ENCODE data around the gene GNG8. TPM values are rescaled to one million over a fixed set of nuclear protein-coding genes. Genes with fewer than 3 reads are reported as not detected.
A peak's percentile ranks its signal among the peaks of the same experiment; 100 is the strongest.

The GNG8 gene
- total and polyA plus RNA-seq, 2 of the 13 experiments (the other 11 are each of a cell fraction or from before 2014, with no cell fraction given): not detected

GRCh38 chr19:46601318-46602224 lies 34.4 kb downstream of the GNG8 start, which contains the start of gene CALM3 (continued):
- TF ChIP-seq BATF2 (CRISPR knock-in tag; IDR thresholded peaks at IDR 0.05): no peak
- TF ChIP-seq ZXDC (CRISPR knock-in tag; IDR thresholded peaks at IDR 0.05): no peak
- 0 out of 2 replicates have a peak, but pooled peaks have one; percentile 14 for TF ChIP-seq ZNF451 (CRISPR knock-in tag; IDR thresholded peaks at IDR 0.05)
- TF ChIP-seq, protein P1, sequence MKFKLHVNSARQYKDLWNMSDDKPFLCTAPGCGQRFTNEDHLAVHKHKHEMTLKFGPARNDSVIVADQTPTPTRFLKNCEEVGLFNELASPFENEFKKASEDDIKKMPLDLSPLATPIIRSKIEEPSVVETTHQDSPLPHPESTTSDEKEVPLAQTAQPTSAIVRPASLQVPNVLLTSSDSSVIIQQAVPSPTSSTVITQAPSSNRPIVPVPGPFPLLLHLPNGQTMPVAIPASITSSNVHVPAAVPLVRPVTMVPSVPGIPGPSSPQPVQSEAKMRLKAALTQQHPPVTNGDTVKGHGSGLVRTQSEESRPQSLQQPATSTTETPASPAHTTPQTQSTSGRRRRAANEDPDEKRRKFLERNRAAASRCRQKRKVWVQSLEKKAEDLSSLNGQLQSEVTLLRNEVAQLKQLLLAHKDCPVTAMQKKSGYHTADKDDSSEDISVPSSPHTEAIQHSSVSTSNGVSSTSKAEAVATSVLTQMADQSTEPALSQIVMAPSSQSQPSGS (CRISPR knock-in tag; IDR thresholded peaks at IDR 0.05): no peak
- TF ChIP-seq AHR (CRISPR knock-in tag; IDR thresholded peaks at IDR 0.05): 0 out of 2 replicates have a peak, but pooled peaks have one; percentile 12
- TF ChIP-seq SP140L (CRISPR knock-in tag; IDR thresholded peaks at IDR 0.05; ENCODE audit: borderline replicate concordance): 0 out of 2 replicates have a peak, but pooled peaks have one; percentile 13
- TF ChIP-seq ZNF232 (CRISPR knock-in tag; IDR thresholded peaks at IDR 0.05; ENCODE audit: borderline replicate concordance): no peak
- TF ChIP-seq TAF1 (CRISPR knock-in tag; IDR thresholded peaks at IDR 0.05): peak; percentile 63; the same call in 1 of the 2 replicates
- TF ChIP-seq AGO1 (IDR thresholded peaks at IDR 0.05; ENCODE audit: low read depth, low read length, poor library complexity, severe bottlenecking): peak; percentile 10
- TF ChIP-seq ZNF431 (CRISPR knock-in tag; IDR thresholded peaks at IDR 0.05; ENCODE audit: borderline replicate concordance, low read depth): 0 out of 2 replicates have a peak, but pooled peaks have one; percentile 50
- TF ChIP-seq ZNF337 (CRISPR knock-in tag; IDR thresholded peaks at IDR 0.05; ENCODE audit: borderline replicate concordance, low read depth): 0 out of 2 replicates have a peak, but pooled peaks have one; percentile 57
- TF ChIP-seq NPAS2 (CRISPR knock-in tag; IDR thresholded peaks at IDR 0.05; ENCODE audit: borderline replicate concordance): no peak
- no peak for TF ChIP-seq ZBTB8A (CRISPR knock-in tag; IDR thresholded peaks at IDR 0.05; ENCODE audit: borderline replicate concordance, low read depth)
- no peak for TF ChIP-seq ZNF34 (CRISPR knock-in tag; IDR thresholded peaks at IDR 0.05; ENCODE audit: borderline replicate concordance)
- TF ChIP-seq ZBTB7A (CRISPR knock-in tag; IDR thresholded peaks at IDR 0.05): 0 out of 2 replicates have a peak, but pooled peaks have one; percentile 5
- TF ChIP-seq, protein P2, sequence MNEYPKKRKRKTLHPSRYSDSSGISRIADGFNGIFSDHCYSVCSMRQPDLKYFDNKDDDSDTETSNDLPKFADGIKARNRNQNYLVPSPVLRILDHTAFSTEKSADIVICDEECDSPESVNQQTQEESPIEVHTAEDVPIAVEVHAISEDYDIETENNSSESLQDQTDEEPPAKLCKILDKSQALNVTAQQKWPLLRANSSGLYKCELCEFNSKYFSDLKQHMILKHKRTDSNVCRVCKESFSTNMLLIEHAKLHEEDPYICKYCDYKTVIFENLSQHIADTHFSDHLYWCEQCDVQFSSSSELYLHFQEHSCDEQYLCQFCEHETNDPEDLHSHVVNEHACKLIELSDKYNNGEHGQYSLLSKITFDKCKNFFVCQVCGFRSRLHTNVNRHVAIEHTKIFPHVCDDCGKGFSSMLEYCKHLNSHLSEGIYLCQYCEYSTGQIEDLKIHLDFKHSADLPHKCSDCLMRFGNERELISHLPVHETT (CRISPR knock-in tag; conservative IDR thresholded peaks at IDR 0.05): 0 out of 2 replicates have a peak, but pooled peaks have one; percentile 3
- no peak; the same call in 1 of the 2 replicates for TF ChIP-seq ATF7-NPFF (CRISPR knock-in tag; IDR thresholded peaks at IDR 0.05; ENCODE audit: low read depth)
- TF ChIP-seq ZNF205 (CRISPR knock-in tag; IDR thresholded peaks at IDR 0.05): no peak
- TF ChIP-seq ZNF501 (CRISPR knock-in tag; IDR thresholded peaks at IDR 0.05): 0 out of 2 replicates have a peak, but pooled peaks have one; percentile 7
- TF ChIP-seq ZNF841 (CRISPR knock-in tag; IDR thresholded peaks at IDR 0.05; ENCODE audit: borderline replicate concordance): no peak
- no peak for TF ChIP-seq ZNF12 (CRISPR knock-in tag; IDR thresholded peaks at IDR 0.05)
- TF ChIP-seq ZMYM2 (CRISPR knock-in tag; IDR thresholded peaks at IDR 0.05): no peak
- peak; percentile 72 for TF ChIP-seq PHF8 (CRISPR knock-in tag; IDR thresholded peaks at IDR 0.05)
